ENCODE data around the gene ITPA. TPM values are rescaled to one million over a fixed set of nuclear protein-coding genes. Genes with fewer than 3 reads are reported as not detected.

The ITPA gene
- total and polyA plus RNA-seq, 2 of the 8 experiments (the other 6 are each of a cell fraction or from before 2014, with no cell fraction given), result 88.2 to 94.0 TPM

- TF ChIP-seq, protein P1, sequence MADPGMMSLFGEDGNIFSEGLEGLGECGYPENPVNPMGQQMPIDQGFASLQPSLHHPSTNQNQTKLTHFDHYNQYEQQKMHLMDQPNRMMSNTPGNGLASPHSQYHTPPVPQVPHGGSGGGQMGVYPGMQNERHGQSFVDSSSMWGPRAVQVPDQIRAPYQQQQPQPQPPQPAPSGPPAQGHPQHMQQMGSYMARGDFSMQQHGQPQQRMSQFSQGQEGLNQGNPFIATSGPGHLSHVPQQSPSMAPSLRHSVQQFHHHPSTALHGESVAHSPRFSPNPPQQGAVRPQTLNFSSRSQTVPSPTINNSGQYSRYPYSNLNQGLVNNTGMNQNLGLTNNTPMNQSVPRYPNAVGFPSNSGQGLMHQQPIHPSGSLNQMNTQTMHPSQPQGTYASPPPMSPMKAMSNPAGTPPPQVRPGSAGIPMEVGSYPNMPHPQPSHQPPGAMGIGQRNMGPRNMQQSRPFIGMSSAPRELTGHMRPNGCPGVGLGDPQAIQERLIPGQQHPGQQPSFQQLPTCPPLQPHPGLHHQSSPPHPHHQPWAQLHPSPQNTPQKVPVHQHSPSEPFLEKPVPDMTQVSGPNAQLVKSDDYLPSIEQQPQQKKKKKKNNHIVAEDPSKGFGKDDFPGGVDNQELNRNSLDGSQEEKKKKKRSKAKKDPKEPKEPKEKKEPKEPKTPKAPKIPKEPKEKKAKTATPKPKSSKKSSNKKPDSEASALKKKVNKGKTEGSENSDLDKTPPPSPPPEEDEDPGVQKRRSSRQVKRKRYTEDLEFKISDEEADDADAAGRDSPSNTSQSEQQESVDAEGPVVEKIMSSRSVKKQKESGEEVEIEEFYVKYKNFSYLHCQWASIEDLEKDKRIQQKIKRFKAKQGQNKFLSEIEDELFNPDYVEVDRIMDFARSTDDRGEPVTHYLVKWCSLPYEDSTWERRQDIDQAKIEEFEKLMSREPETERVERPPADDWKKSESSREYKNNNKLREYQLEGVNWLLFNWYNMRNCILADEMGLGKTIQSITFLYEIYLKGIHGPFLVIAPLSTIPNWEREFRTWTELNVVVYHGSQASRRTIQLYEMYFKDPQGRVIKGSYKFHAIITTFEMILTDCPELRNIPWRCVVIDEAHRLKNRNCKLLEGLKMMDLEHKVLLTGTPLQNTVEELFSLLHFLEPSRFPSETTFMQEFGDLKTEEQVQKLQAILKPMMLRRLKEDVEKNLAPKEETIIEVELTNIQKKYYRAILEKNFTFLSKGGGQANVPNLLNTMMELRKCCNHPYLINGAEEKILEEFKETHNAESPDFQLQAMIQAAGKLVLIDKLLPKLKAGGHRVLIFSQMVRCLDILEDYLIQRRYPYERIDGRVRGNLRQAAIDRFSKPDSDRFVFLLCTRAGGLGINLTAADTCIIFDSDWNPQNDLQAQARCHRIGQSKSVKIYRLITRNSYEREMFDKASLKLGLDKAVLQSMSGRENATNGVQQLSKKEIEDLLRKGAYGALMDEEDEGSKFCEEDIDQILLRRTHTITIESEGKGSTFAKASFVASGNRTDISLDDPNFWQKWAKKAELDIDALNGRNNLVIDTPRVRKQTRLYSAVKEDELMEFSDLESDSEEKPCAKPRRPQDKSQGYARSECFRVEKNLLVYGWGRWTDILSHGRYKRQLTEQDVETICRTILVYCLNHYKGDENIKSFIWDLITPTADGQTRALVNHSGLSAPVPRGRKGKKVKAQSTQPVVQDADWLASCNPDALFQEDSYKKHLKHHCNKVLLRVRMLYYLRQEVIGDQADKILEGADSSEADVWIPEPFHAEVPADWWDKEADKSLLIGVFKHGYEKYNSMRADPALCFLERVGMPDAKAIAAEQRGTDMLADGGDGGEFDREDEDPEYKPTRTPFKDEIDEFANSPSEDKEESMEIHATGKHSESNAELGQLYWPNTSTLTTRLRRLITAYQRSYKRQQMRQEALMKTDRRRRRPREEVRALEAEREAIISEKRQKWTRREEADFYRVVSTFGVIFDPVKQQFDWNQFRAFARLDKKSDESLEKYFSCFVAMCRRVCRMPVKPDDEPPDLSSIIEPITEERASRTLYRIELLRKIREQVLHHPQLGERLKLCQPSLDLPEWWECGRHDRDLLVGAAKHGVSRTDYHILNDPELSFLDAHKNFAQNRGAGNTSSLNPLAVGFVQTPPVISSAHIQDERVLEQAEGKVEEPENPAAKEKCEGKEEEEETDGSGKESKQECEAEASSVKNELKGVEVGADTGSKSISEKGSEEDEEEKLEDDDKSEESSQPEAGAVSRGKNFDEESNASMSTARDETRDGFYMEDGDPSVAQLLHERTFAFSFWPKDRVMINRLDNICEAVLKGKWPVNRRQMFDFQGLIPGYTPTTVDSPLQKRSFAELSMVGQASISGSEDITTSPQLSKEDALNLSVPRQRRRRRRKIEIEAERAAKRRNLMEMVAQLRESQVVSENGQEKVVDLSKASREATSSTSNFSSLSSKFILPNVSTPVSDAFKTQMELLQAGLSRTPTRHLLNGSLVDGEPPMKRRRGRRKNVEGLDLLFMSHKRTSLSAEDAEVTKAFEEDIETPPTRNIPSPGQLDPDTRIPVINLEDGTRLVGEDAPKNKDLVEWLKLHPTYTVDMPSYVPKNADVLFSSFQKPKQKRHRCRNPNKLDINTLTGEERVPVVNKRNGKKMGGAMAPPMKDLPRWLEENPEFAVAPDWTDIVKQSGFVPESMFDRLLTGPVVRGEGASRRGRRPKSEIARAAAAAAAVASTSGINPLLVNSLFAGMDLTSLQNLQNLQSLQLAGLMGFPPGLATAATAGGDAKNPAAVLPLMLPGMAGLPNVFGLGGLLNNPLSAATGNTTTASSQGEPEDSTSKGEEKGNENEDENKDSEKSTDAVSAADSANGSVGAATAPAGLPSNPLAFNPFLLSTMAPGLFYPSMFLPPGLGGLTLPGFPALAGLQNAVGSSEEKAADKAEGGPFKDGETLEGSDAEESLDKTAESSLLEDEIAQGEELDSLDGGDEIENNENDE (IDR thresholded peaks at IDR 0.05; ENCODE audit: insufficient replicate concordance, low read length), result no peak
- peak in 1 of 2 experiments; percentile 52; a peak in 1 of 3 replicates for TF ChIP-seq EP300 (IDR thresholded peaks at IDR 0.05; ENCODE audit: borderline replicate concordance in 1 of 2, low read depth in 2 of 2, low read length in 2 of 2)
These were observed 64.1 kb downstream of the ITPA start (continued) for GRCh38 chr20:3273371-3273770.
